AG09319 (cell line): Measurements from ENCODE around the gene RELN.

ENCODE experiments used
- DNase-seq: peaks from one replicate; pipeline ENCODE4 v3.0.0-alpha.2; 2010; ENCODE audit warnings: low read depth; ENCODE audit errors: extremely low read depth
- TF ChIP-seq, protein P1 (sequence below): IDR thresholded peaks from 2 replicates; pipeline ENCODE4 v1.5.1; 2011; ENCODE audit warnings: low read depth, mild to moderate bottlenecking, inconsistent platforms, low read length, moderate library complexity

The RELN gene

DNA sequence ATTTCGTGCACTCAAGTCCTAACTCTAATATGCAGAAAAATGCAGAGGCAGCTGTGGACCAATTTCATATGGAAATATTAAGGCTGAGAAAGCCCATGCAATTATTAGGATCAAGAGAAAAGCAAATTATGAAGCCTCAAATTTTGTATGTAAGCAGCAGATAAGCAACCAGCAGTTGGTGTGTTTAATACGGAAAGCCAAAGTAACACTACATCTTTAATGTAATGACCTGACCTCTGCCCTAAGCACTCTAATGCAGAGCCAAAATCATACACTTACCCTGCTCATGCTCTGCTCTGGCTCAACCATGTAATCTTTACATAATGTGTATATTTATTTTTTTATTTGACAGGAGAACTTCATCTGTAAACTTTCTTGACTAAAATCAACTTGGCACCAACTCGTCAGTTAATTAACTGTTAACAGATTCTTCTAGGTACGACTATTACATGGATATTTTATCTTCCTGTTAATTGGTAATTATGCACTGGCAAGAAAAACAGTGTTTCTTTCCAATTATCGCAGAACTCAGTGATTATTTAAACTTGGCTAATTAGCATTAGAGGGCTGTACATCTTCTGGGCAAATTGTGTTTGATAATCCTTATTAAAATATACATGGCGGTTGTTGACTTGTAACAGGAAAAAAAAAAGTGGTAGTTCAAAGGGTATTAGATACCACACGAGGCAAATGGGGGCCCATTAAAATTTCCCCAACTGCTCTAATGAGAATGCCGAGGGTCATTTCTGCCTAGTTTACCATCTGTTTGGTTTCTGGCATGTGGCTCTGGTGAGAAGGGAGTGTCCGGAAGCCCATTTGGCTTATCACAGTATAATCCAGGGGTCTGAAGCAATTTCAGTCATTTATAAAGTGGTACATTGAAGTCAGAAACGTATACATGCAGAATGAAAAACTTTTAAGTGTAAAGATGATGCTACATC is 94.5 kb downstream of the RELN start:
- TF ChIP-seq, protein P1, sequence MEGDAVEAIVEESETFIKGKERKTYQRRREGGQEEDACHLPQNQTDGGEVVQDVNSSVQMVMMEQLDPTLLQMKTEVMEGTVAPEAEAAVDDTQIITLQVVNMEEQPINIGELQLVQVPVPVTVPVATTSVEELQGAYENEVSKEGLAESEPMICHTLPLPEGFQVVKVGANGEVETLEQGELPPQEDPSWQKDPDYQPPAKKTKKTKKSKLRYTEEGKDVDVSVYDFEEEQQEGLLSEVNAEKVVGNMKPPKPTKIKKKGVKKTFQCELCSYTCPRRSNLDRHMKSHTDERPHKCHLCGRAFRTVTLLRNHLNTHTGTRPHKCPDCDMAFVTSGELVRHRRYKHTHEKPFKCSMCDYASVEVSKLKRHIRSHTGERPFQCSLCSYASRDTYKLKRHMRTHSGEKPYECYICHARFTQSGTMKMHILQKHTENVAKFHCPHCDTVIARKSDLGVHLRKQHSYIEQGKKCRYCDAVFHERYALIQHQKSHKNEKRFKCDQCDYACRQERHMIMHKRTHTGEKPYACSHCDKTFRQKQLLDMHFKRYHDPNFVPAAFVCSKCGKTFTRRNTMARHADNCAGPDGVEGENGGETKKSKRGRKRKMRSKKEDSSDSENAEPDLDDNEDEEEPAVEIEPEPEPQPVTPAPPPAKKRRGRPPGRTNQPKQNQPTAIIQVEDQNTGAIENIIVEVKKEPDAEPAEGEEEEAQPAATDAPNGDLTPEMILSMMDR, result no peak
- no peak for DNase-seq

DNA sequence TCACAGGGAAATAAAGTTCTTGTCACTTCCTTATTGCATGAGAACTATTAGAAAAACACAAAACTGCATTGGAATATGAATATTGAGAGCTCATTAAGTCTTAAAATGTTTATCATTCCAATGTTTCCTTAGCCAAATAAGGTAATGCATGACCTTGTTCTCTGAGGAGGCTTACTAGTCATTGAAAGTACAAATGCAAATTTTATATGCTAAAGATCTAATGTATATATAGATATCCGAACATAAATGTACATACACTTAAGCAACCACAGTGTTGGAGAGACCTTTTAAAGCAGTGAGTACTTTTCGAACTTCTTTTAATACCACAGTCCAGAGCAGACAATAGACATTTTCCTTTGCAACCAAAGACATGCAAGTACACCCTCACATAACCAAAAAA is 96.1 kb downstream of the RELN start:
- DNase-seq, result no peak
- TF ChIP-seq, protein P1, result no peak

DNA sequence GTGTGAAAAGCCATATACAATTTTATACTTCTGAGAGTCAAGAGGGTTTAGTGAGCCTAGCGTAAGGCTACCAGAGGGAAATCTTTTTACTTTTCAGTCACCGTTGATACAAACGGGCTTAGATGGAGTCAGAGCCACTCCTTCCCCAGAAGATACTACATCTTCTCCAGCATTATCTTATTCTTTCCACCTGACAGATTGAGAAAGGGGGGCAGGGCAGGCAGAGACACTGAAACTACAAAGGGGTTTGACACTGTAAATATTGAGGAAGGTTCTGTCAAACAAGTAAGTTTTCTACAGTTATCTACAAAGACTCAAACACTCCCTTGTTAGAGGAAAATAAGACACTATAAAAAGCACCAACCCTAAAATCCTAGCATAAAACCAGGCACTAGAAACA is 100.0 kb downstream of the RELN start:
- TF ChIP-seq, protein P1, result no peak
- DNase-seq, result no peak

DNA sequence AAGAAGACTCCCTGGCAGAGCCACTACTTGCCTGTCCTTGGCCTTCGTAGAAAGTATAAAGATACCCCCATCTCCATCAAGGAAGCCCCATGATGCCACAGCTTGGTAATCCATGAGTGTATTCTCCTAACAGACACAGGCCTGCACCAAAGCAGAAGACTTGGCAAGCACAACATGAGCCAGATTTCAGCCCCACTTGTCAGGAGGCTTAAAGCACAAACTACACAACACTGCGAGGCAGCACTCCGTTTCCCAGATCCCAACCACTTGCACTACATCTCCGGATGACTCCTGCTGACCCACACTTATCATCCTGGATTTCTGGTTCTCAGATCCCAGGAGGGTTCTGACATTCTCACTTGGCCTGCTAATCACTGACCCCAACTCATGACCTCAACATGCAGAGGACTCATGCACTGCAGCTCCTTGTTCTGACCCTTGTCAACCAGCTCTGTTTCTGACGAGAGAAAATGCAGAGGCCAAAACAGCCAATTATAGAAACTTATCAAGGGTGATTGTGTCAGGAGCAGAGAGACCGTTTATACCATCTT is 100.8 kb downstream of the RELN start:
- TF ChIP-seq, protein P1, result no peak
- DNase-seq, result no peak

DNA sequence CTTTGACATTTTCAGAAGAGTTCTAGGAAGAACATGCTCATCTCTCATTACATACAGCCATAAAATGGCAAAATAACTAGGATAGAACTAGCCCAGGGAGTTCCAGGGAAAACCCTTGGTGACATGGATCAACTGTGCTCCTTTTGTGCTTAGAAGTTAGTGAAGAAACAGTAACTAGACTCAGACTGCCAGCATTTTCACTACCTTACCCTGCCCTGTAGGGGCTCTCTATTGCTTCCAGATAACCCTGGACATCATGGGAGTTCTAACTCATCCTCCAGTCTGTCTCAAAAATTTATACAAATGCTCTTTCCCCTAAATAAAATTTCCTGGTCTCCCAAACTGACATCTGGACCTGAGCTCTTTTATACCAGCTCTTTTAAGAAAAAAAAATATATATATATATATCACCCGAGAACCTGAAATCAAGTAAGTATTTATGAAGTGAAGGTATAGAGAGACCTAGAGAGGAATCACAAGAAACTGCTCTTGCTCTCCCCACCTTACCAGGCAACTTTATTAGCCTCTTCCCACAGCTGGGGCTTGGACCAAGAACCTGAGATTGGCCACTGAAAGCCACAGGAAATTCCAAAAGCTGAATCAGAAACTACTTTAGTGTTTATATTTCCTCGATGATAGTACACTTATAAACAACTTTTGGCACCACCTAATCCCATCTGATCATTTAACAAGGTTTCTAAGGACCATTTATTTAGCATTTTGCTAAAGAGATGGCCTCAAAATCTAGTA is 101.4 kb downstream of the RELN start:
- DNase-seq, result no peak
- TF ChIP-seq, protein P1, result no peak

DNA sequence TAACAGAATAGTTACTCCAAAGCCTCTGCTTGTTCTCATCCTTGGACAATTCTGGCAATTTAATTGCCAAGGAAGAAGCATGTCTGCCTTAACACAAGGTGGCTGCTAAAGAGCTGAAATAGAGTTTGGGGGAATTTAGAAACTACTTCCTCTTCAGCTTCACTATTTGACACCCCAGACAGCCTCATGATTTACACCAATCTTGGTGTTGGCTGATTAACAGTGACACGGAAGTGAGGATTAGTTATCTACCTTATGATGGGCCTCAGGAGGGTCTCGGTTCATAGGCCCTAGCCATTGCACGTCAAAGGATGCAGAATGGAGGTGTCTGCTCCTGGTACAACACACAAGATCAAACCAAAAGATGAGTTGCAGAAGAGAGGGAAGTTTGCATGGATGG is 102.4 kb downstream of the RELN start:
- no peak for DNase-seq
- TF ChIP-seq, protein P1, result no peak
